Astrocyte (in vitro differentiated cells and primary cell): ENCODE data around the gene RSAD1. TPM values are rescaled to one million over a fixed set of nuclear protein-coding genes. Genes with fewer than 3 reads are reported as not detected.

ENCODE experiments used
- DNase-seq: peaks from one replicate; pipeline ENCODE4 v3.0.0-alpha.2; 2010; ENCODE audit warnings: low read depth
- FAIRE-seq: peaks from 2 replicates; lab custom pipeline; 2011; peaks lifted over from hg19 to GRCh38; lab: Jason Lieb, UNC
- H2AFZ ChIP-seq: 2 replicates; pipeline ENCODE4 v1.6.0; 2012; ENCODE audit warnings: low read depth, low read length, inconsistent platforms
- H3K27ac ChIP-seq: 2 replicates; pipeline ENCODE4 v1.5.1; 2011; ENCODE audit warnings: low read depth, low read length, inconsistent platforms
- H3K27me3 ChIP-seq: 2 replicates; pipeline ENCODE4 v1.6.0; 2011; ENCODE audit warnings: low read length, inconsistent platforms; ENCODE audit not compliant: insufficient read depth
- H3K36me3 ChIP-seq: 2 replicates; pipeline ENCODE4 v1.5.1; 2011; ENCODE audit warnings: low read length, inconsistent platforms; ENCODE audit not compliant: insufficient read depth
- H3K4me1 ChIP-seq: 2 replicates; pipeline ENCODE4 v1.5.1; 2011; ENCODE audit warnings: low read length, inconsistent platforms; ENCODE audit not compliant: insufficient read depth
- H3K4me2 ChIP-seq: 2 replicates; pipeline ENCODE4 v1.6.0; 2012; ENCODE audit warnings: low read length, inconsistent platforms
- H3K4me3 ChIP-seq: 2 replicates; pipeline ENCODE4 v1.5.1; 2011; ENCODE audit warnings: low read depth, mild to moderate bottlenecking, low read length, inconsistent platforms; ENCODE audit not compliant: insufficient read depth
- H3K79me2 ChIP-seq: 2 replicates; pipeline ENCODE4 v1.6.0; 2012; ENCODE audit warnings: mild to moderate bottlenecking, low read length, inconsistent platforms; ENCODE audit not compliant: insufficient read depth
- H3K9ac ChIP-seq: 2 replicates; pipeline ENCODE4 v1.6.0; 2012; ENCODE audit warnings: mild to moderate bottlenecking, low read length, inconsistent platforms
- H3K9me3 ChIP-seq: 2 replicates; pipeline ENCODE4 v1.5.1; 2012; ENCODE audit warnings: low read depth, mild to moderate bottlenecking, low read length, inconsistent platforms; ENCODE audit not compliant: insufficient read depth
- H4K20me1 ChIP-seq: 2 replicates; pipeline ENCODE4 v1.6.0; 2012; ENCODE audit warnings: low read length, inconsistent platforms; ENCODE audit not compliant: insufficient read depth
- H3K27ac Mint-ChIP-seq: one replicate; pipeline ENCODE4 v1.8.0; 2021; ENCODE audit warnings: mild to moderate bottlenecking, mixed read lengths; ENCODE audit not compliant: unreplicated experiment
- H3K27me3 Mint-ChIP-seq: one replicate; pipeline ENCODE4 v1.8.0; 2021; ENCODE audit warnings: low read depth, mixed read lengths; ENCODE audit not compliant: unreplicated experiment
- H3K36me3 Mint-ChIP-seq: one replicate; pipeline ENCODE4 v1.8.0; 2021; ENCODE audit warnings: low read depth, mixed read lengths; ENCODE audit not compliant: unreplicated experiment
- H3K4me1 Mint-ChIP-seq: one replicate; pipeline ENCODE4 v1.8.0; 2021; ENCODE audit warnings: low read depth, mixed read lengths; ENCODE audit not compliant: unreplicated experiment
- H3K4me3 Mint-ChIP-seq: one replicate; pipeline ENCODE4 v1.8.0; 2021; ENCODE audit warnings: mild to moderate bottlenecking, moderate library complexity, mixed read lengths; ENCODE audit not compliant: unreplicated experiment
- H3K9me3 Mint-ChIP-seq: one replicate; pipeline ENCODE4 v1.8.0; 2021; ENCODE audit warnings: mild to moderate bottlenecking, mixed read lengths; ENCODE audit not compliant: unreplicated experiment
- EZH2 ChIP-seq: IDR thresholded peaks from 2 replicates; pipeline ENCODE4 v1.6.1; 2012; ENCODE audit warnings: mild to moderate bottlenecking, low read length, inconsistent platforms; ENCODE audit not compliant: insufficient read depth
- total RNA-seq: library from RNA; stranded (reverse); gene quantifications from 2 replicates; pipeline ENCODE4 v1.2.1, GENCODE V29; 2021
- TF ChIP-seq, protein P1 (sequence below): IDR thresholded peaks from 2 replicates; pipeline ENCODE4 v1.5.1; 2011; ENCODE audit warnings: low read depth, mild to moderate bottlenecking, inconsistent platforms, low read length, moderate library complexity; ENCODE audit not compliant: insufficient read depth

Gene RSAD1
- total RNA-seq, 1 donor from 2014 or later = 18.8 TPM

DNA sequence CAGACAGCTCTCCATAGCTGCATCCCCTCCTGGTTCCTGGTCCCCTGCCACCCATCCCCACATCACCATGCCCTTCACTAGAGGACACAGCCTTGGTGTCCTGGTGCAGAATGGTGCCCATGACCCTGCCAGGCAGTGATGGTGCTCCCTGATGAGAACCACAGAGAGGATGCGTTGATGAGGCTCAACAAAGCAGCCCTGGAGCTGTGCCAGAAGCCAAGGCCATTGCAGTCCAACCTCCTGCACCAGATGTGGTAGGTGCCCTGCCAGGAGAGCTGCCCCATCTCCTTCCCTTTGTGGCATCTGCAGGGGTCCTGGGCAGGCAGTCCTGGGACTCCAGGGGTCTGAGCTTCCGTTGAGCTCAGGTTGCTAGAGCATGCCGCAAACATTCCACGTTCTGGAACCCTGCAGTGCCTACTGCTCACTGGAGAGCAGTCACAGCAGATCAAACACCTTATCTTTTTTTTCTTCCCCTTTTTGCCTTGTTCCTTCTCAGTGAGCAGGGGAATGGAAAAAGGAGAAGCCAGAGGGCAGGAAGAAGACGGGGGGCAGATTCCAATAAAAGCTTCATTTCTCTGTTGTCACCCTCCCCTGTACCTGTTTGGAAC, 48.6 kb downstream of the RSAD1 start:
- Mint-ChIP-seq H3K27me3 (peaks cover 56% of the 10 kb centered on the region), H3K27ac (no peak overlapping the region), H3K9me3 (peaks cover 4% of the 10 kb centered on the region), H3K4me1 (peaks cover 2% of the 10 kb centered on the region), H3K36me3 (no peaks in the 10 kb centered on the region), H3K4me3 (no peak overlapping the region)
- DNase-seq (no peak), FAIRE-seq (no peak)
- no peak overlapping the region for H3K4me2 ChIP-seq
- H2AFZ ChIP-seq = no peak overlapping the region
- H3K36me3 ChIP-seq = no peaks in the 10 kb centered on the region
- no peak overlapping the region for H3K9ac ChIP-seq
- H3K79me2 ChIP-seq = no peaks in the 10 kb centered on the region
- H3K4me3 ChIP-seq = no peak overlapping the region
- no peak overlapping the region for H3K27ac ChIP-seq
- H3K4me1 ChIP-seq = no peaks in the 10 kb centered on the region
- no peak for TF ChIP-seq EZH2
- TF ChIP-seq, protein P1, sequence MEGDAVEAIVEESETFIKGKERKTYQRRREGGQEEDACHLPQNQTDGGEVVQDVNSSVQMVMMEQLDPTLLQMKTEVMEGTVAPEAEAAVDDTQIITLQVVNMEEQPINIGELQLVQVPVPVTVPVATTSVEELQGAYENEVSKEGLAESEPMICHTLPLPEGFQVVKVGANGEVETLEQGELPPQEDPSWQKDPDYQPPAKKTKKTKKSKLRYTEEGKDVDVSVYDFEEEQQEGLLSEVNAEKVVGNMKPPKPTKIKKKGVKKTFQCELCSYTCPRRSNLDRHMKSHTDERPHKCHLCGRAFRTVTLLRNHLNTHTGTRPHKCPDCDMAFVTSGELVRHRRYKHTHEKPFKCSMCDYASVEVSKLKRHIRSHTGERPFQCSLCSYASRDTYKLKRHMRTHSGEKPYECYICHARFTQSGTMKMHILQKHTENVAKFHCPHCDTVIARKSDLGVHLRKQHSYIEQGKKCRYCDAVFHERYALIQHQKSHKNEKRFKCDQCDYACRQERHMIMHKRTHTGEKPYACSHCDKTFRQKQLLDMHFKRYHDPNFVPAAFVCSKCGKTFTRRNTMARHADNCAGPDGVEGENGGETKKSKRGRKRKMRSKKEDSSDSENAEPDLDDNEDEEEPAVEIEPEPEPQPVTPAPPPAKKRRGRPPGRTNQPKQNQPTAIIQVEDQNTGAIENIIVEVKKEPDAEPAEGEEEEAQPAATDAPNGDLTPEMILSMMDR = no peak
- H3K27me3 ChIP-seq = peaks cover 9% of the 10 kb centered on the region
- no peaks in the 10 kb centered on the region for H3K9me3 ChIP-seq
- H4K20me1 ChIP-seq = no peaks in the 10 kb centered on the region

DNA sequence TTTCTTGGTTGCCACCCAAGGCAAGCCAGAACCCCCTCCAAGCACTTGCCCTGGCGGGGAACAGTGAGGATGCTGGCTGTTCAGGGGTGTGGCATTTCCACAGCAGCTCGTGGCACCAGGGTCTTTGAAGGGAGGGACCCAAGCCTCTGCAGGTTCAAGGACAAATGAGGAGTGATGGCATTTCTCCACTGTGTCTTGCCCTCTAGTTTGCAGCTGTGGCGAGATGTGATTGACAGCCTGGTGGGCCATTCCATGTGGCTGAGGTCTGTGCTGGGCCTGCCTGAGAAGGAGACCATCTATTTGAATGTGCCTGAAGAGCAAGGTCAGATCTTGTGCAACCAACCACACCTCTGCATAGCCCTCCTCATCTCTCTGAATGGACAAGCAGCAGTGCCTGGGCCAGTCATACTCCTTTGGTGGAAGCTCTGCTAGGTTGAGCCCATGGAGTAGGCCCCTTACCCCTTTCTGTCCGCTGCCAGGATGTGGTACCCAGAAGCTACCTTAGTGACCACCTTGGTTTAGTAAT, 49.4 kb downstream of the RSAD1 start:
- Histone ChIP-seq H3K9me3 (no peaks in the 10 kb centered on the region), H3K79me2 (no peaks in the 10 kb centered on the region), H2AFZ (no peak overlapping the region), H3K27ac (no peak overlapping the region), H3K36me3 (no peaks in the 10 kb centered on the region), H3K4me2 (no peak overlapping the region), H3K4me3 (no peak overlapping the region), H4K20me1 (no peaks in the 10 kb centered on the region), H3K9ac (no peak overlapping the region), H3K4me1 (no peaks in the 10 kb centered on the region), H3K27me3 (peaks cover 17% of the 10 kb centered on the region)
- Mint-ChIP-seq H3K27me3 (peaks cover 60% of the 10 kb centered on the region), H3K36me3 (no peaks in the 10 kb centered on the region), H3K9me3 (peaks cover 4% of the 10 kb centered on the region), H3K4me3 (no peak overlapping the region), H3K27ac (no peak overlapping the region), H3K4me1 (peaks cover 2% of the 10 kb centered on the region)
- DNase-seq = no peak
- FAIRE-seq = no peak
- TF ChIP-seq EZH2 = no peak
- TF ChIP-seq, protein P1 = no peak

DNA sequence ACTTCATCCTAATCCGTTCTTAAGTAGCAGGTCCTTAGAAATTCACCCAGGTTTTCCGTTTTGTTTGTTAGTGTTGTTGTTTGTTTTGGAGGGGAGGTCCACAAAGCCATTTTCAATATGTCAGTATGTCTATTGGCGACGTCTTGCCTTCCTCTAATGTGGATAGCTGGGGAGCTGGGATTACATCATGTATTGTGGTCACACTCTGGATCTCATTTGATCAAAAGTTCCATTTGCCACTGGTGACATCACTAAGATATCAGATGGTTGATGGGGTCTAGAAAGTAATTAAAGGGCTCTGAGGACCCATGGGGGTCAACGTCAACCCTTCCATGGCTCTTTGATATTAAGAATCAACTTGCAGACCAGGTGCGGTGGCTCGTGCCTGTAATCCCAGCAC, 51.2 kb downstream of the RSAD1 start:
- H3K4me3 ChIP-seq = no peak overlapping the region
- H3K9ac ChIP-seq = no peak overlapping the region
- H3K9me3 ChIP-seq = no peaks in the 10 kb centered on the region
- H3K79me2 ChIP-seq = no peaks in the 10 kb centered on the region
- no peak for FAIRE-seq
- H3K27me3 ChIP-seq = peaks cover 21% of the 10 kb centered on the region
- no peak for DNase-seq
- no peaks in the 10 kb centered on the region for H3K36me3 ChIP-seq
- peaks cover 66% of the 10 kb centered on the region for H3K27me3 Mint-ChIP-seq
- peaks cover 10% of the 10 kb centered on the region for H3K4me1 Mint-ChIP-seq
- H3K9me3 Mint-ChIP-seq = peaks cover 6% of the 10 kb centered on the region
- H2AFZ ChIP-seq = no peak overlapping the region
- no peaks in the 10 kb centered on the region for H4K20me1 ChIP-seq
- no peak overlapping the region for H3K27ac Mint-ChIP-seq
- TF ChIP-seq, protein P1 = no peak
- TF ChIP-seq EZH2 = no peak
- H3K4me1 ChIP-seq = peaks cover 11% of the 10 kb centered on the region
- no peak overlapping the region for H3K4me3 Mint-ChIP-seq
- H3K4me2 ChIP-seq = no peak overlapping the region
- H3K27ac ChIP-seq = no peak overlapping the region
- no peaks in the 10 kb centered on the region for H3K36me3 Mint-ChIP-seq
